ENCODE data around the gene FDXR. TPM values are rescaled to one million over a fixed set of nuclear protein-coding genes. Genes with fewer than 3 reads are reported as not detected.

The FDXR gene
- total and polyA plus RNA-seq, 9 of the 15 experiments (the other 6 are each of a cell fraction or from before 2014, with no cell fraction given): 0.89 to 70.7 (median 30.9) TPM

DNA sequence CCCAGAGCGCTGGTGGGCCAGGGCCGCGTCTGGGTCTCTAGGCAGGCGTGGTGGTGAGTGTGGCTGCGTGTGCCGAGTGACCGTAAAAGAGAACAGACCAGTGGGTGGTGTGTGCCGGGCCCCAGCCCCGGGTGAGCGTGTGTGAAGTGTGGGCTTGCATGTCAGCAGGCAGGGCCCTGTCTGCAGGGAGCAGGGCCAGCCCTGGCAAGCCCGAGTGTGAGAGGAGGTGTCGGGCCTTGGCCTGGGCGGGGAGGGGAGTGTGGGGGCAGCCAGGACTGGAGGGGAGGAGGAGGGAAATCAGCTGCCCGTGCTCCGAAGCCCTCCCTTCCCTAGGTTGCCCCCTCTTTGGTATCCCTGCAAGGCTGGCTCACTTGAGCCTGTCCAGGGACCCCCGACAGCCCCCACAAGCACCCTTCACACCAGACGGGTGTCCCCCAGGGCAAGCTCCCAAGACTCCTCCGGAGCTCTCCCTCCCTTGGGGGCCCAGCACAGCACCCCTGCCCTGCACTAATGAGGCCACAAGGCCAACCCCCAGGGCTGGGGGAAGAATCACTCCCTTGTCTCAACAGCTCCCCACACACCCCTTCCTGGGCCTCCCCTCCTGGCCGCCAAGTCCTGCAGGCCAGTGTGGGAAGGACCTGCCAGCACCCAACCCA lies 48.4 kb upstream of the FDXR start:
- no peaks in the 10 kb centered on the region for H4K20me1 ChIP-seq (replicated peaks; ENCODE audit: control insufficient read depth, insufficient read depth, low read length)
- H3K9me3 ChIP-seq (replicated peaks; ENCODE audit: control insufficient read depth, insufficient read depth, low read depth, low read length): no peaks in the 10 kb centered on the region
- BruUV-seq (replicated peaks): no TSS peak
- H3K9ac ChIP-seq (ENCODE audit: insufficient read depth in 1 of 2, low read depth in 2 of 2, low read length in 2 of 2): peak overlapping the region in 1 of 2 experiments; percentile 59; a peak in 2 of 4 replicates
- POLR2A ChIA-PET: interaction anchor here (0.5 to 1.5 kb wide), 4 partner anchors 30 to 71 kb away, joined by 3 to 5 read pairs (median 4); partner anchors contain the start of gene FDXR
- 55% methylated on average over 12 of the region's 19 CpGs for WGBS (ENCODE audit: insufficient coverage, low coverage, missing lambda C conversion rate)
- intact Hi-C loops (cut with micrococcal nuclease) (loop anchor here (10.0 kb wide), 1 partner anchor 84 kb away; no protein-coding TSS in a partner anchor), in situ Hi-C loops (cut with MboI) (loop anchor here (5.0 kb wide), 1 partner anchor 36 kb away; no protein-coding TSS in a partner anchor)
- H3K27ac ChIP-seq (ENCODE audit: extremely low read depth, low read depth, low read length): no peak overlapping the region
- no peaks in the 10 kb centered on the region for H3K36me3 ChIP-seq (ENCODE audit: control insufficient read depth, insufficient read depth, low read length)
- H3K27me3 ChIP-seq (ENCODE audit: control insufficient read depth in 2 of 2, insufficient read depth in 2 of 2, low read length in 2 of 2): peaks cover 9 to 25% of the 10 kb centered on the region in 2 experiments; a peak in 4 of 5 replicates
- H3K9me1 ChIP-seq (ENCODE audit: control insufficient read depth, insufficient read depth, low read length): no peaks in the 10 kb centered on the region
- FAIRE-seq (no peak), DNase-seq (ENCODE audit: extremely low read depth in 1 of 4, low spot score in 3 of 4) (no peak), ATAC-seq (no peak)
- H3K4me3 ChIP-seq: no peak overlapping the region
- H3K4me2 ChIP-seq (ENCODE audit: insufficient read depth, low read length): no peak overlapping the region
- TF ChIP-seq, protein P1, sequence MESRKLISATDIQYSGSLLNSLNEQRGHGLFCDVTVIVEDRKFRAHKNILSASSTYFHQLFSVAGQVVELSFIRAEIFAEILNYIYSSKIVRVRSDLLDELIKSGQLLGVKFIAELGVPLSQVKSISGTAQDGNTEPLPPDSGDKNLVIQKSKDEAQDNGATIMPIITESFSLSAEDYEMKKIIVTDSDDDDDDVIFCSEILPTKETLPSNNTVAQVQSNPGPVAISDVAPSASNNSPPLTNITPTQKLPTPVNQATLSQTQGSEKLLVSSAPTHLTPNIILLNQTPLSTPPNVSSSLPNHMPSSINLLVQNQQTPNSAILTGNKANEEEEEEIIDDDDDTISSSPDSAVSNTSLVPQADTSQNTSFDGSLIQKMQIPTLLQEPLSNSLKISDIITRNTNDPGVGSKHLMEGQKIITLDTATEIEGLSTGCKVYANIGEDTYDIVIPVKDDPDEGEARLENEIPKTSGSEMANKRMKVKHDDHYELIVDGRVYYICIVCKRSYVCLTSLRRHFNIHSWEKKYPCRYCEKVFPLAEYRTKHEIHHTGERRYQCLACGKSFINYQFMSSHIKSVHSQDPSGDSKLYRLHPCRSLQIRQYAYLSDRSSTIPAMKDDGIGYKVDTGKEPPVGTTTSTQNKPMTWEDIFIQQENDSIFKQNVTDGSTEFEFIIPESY (CRISPR knock-in tag; IDR thresholded peaks at IDR 0.05): 0 out of 2 replicates have a peak, but pooled peaks have one; percentile 34
- TF ChIP-seq POLR2AphosphoS2 (IDR thresholded peaks at IDR 0.05; ENCODE audit: low read length): no peak
- CTCF ChIA-PET (ENCODE audit: low intra/inter-chr PET ratio): interaction anchor here (5.8 kb wide), 1 partner anchor 38 kb away, joined by 86 read pairs; no protein-coding TSS in a partner anchor
- no peak overlapping the region for H2AFZ ChIP-seq (ENCODE audit: low read depth, low read length)
- H3K4me1 ChIP-seq (replicated peaks in 1 of 2; ENCODE audit: control insufficient read depth in 2 of 2, insufficient read depth in 2 of 2, low read length in 2 of 2): peaks cover 18 to 66% of the 10 kb centered on the region in 2 experiments
- no peaks in the 10 kb centered on the region for H3K79me2 ChIP-seq (ENCODE audit: control insufficient read depth, insufficient read depth, low read length)
